Stimulated activated CD4-positive, alpha-beta T cell treated with anti-CD3 and anti-CD28 coated beads, Interleukin-1b, Interleukin-23, amount 100 ng/mL, for 1 hour (primary cell): ENCODE measurements around the gene MME.
"Not testable (repeated sequence)": the region's sequence is repeated elsewhere in the genome, so short reads cannot be mapped to it uniquely, and the experiment has no call there.

Source experiments
- DNase-seq, 2 donors: peaks; one replicate each; pipeline ENCODE4 v3.0.0-alpha.2; 2020; ENCODE audit warnings: low read depth in 2 of 2

The MME gene

DNA sequence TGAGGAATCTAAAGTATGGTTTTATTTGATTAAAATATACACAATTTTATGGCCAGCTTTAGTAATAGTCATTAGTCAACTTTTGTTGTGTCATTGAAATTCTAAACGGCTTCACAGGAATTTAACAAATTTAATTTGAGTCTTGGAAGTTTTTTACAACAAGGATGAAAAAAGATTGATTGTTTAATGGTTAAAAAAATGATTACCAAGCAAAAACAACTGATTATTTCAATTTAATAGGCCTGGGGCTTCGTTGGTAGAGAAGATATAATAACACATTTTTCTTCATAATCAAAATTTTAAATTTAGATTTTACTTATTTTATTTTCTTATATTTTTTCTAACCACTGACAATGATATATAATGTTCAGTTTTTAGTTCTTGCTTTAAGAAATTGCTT is 4.4 kb downstream of the MME start:
- DNase-seq, result no peak

DNA sequence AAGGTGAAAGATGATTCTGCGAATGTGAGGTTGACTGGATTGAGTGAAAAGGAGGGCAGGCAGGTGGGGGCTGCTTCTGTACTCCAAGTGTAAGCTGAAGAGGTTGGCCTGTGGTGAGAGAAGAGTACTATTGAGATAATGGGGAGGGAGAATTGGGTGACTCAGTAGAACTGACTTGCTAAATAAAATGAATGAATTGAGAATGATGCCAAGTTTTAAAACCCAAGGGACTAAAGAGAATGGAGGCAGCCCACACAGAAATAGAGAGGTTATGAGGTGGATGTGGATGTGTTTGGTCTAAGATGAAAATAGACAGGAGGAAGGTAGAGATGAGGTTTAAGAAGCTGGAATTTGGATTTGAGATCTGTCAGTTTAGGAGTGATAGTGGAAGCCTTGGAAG is 5.9 kb downstream of the MME start:
- DNase-seq, result no peak

GRCh38 chr3:155088706-155089345 is 8.7 kb downstream of the MME start:
- DNase-seq, result no peak

DNA sequence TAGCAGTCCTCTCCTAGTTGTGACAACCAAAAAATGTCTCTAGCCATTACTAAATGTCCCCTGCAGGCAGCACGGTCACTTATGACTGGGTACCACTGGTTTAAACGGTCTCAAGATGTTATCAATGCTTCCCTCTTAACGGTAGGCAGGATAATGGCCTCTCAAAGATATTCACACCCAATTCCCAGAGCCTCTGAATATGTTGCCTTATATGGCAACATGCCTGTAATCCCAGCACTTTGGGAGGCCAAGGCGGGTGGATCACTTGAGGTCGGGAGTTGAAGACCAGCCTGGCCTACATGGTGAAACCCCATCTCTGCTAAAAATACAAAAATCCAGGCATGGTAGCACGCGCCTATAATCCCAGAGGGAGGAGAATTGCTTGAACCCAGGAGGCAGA is 9.4 kb downstream of the MME start:
- DNase-seq, result no peak

DNA sequence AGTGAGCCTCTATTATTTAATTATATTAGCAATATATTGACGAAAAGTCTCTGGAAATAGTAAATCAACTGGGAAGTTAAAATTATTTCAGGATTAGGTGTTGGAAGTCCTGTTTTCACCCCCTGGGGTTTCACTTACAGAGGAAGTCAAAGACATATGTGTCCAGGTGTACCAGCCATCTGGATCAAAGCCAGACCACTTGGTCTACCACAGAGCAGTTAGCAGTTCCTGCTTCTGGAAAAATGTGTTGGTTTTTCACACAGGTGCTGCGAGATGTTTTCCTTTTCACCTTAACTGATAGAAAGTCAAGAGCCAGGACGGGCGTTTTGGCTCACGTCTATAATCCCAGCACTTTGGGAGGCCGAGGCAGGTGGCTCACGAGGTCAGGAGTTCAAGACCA is 13.1 kb downstream of the MME start:
- no peak for DNase-seq

GRCh38 chr3:155096303-155097008 is 16.3 kb downstream of the MME start:
- no peak for DNase-seq

DNA sequence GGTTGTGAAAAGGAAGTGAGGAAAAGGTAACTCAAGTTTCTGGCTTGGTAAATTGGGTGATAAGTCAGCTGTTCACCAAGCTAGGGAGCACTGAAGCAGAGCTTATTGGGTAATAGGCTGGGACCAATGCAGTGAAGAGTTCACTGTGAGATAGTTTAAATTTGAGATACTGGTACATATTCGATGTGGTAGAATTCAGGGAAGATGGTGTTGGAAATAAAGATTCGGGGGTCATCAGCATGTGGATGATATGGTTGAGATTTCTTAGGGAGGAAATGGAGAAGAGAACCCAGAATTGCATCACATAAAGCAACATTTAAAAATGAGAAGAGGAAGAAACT is 16.9 kb downstream of the MME start:
- DNase-seq, result no peak

GRCh38 chr3:155101398-155101797 is 21.3 kb downstream of the MME start:
- no peak for DNase-seq

GRCh38 chr3:155102329-155102728 is 22.2 kb downstream of the MME start:
- no peak for DNase-seq

DNA sequence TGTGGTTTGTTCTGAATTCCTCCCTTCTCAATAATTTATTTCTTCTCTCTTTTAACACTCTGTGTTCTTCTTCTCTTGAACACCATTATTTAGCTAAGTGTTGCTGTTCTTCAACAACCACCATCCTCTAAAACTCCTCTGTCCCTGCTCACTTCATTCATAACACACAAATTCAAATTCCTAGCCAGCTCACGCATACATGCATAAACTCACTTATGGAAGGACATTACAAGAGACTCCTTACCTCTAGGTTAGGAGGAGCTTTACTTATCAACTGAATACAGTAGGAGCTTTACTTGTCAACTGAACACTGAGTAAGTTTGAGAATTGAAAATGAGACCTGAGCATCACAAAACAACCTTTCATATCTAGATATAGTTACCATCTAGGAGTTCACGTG is 23.6 kb downstream of the MME start:
- no peak for DNase-seq

GRCh38 chr3:155106119-155106518 is 26.0 kb downstream of the MME start:
- DNase-seq, result no peak

DNA sequence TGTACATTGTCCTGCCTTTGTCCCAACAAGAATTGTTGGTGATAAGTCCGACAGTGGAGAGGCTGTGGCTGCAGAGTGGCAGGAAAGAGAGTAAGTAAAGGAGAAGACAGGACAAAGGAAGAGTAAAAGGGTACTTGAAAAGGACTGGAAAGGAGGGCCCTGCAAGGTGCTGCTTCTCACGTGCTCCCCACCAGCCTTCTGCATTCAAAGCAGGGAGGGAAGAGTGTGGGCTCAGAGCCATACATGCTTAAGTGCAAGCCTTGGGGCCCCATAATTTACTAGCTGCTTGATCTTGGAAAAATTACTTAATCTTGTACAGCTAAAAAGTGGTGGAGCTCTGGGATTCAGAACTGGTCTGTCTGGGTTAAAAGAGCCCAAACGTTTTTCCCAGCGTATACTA is 29.9 kb downstream of the MME start:
- DNase-seq, result no peak

DNA sequence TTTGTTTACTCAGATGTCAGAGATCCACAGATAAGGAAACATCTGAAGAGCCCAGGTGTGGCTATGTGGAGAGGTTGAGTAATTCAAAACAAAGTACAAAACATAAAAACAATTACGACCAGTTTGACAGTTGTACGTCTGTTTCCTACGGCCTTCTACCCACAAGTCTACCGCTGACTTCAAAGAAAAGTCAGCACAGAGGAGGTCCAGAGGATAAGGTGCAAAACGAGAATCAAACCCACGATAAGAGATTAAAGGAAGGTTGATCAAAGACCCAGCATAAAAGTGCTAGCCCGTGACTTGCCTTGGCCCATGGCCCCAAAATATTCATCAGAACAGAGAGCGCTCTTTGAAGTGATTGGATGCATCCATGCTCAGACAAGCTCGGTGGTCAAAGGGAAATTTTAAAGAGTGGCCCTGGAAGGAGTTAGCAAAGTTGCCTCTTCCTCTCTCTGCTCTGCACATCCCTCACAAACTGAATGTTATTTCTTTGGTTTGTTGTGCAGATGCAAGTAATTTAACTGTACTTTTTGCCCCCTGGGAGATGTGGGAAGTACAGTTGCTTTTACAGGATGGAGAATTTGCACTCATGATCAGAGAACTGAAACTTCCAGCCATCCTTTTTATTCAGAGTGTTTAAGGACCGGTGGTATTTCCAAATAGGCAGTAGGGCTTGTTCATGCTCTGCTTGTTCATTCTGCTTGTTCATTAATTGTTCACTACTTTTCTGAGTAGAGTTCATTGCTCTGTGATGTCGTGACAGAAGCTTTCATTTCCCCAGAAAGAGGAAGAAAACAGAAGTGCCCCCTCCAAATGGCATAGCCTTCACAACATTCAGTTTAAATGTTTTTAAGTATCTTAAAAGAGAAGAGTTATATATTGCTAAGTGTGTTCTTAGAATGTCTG is 31.1 kb downstream of the MME start:
- DNase-seq, result no peak

DNA sequence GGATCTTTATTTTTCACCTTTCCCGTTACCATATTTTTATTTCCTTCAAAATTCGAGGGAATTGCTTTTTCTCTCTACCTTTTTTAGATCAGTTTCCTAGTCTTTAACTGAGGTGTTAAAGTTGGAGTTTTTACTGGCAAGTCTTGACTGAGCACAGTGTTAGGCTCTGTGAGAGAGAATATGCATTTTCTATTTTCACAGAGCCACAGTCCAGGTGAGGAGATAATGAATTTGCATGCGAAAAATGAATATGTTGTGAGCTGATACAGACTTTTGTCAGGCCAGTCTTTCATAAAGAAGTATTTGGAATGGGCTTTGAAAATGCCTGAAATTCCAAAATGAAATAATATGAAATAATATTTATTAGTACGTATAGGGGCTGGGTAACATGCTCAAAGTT is 31.9 kb downstream of the MME start:
- DNase-seq, result no peak

GRCh38 chr3:155112661-155113389 is 32.7 kb downstream of the MME start:
- DNase-seq, result no peak

- not testable (repeated sequence) for DNase-seq
These were observed 44.6 kb downstream of the MME start for GRCh38 chr3:155124745-155125144.

DNA sequence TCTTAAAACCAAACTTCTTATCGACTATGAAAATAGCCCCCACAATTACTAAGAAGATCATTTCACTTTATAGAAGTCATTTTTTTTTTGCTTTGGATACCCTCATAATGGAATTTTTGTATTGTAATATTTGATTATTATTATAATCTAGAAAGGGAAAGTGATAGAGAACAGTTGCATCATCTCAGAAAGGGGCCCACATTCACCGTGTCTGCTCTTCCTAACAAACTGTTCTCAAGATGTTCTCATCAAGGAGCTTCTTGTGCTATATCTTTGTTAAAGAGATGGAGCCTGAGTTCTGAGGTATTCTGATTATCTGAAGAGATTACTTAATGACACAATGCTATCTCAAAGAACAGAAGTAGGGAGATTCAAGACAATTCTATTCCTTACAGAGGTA is 49.3 kb downstream of the MME start:
- DNase-seq, result no peak

DNA sequence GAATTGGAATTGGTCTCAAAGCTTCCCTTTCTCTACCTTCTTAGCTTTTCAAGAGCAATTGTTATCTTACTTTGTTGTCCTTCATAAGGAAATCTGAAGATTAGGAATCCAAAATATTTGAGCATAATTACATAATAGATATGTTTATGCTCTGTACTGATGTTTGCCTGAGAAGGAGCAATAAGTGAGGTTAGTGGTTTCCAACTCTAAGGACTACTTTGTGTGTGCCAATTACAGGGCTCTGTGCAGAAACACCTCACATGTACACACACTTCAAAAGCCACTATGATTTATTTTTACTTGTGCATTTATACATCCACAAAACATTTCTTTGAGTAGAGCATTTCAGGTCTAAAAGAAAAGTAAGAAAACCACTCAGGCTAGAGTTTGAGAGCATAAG is 49.9 kb downstream of the MME start:
- DNase-seq, result no peak

DNA sequence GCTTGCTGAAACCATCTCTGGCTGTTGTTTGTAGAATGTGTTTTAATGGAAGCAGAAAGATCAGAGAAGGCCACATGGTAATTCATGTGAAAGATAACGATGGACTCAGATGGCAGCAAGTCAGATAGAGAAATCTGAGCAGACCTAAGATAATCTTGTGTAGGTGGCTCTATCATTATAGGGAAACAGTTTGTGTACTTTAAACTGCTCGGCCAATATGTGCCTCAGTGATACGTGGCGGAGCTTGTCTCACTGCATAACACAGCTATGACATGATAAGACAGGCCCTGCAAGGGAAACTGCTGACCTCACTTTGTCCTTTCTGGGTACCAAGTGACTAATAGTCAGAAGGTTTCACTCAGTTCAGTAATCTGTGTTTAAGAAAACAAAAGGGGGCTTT is 51.0 kb downstream of the MME start:
- no peak for DNase-seq

DNA sequence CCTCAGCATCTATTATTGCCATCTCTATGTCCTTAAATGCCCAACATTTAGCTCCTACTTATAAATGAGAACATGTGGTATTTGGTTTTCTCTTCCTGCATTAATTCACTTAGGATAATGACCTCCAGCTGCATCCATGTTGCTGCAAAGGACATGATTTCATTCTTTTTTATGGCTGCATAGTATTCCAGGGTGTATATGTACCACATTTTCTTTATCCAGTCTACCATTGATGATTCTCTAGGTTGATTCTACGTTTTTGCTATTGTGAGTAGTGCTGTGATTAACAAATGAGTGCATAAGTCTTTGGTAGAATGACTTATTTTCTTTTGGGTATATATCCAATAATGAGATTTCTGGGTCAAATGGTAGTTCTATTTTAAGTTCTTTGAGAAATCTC is 54.2 kb downstream of the MME start:
- not testable (repeated sequence) for DNase-seq

DNA sequence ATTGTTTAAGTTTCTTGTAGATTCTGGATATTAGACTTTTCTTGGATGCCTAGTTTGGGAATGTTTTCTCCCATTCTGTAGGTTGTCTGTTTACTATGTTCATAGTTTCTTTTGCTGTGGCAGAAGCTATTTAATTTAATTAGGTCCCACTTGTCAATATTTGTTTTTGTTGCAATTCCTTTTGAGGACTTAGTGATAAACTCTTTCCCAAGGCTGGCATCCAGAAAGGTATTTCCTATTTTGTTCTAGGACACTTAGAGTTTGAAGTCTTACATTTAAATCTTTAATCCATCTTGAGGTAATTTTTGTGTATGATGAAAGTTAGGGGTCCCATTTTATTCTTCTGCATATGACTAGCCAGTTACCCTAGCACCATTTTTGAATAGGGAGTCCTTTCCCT is 54.9 kb downstream of the MME start:
- DNase-seq, result no peak

- no peak for DNase-seq
These were observed 58.6 kb downstream of the MME start for GRCh38 chr3:155138677-155139076.
